ENCODE data around the gene ACTRT1. TPM values are rescaled to one million over a fixed set of nuclear protein-coding genes. Genes with fewer than 3 reads are reported as not detected.

ACTRT1 gene
- total RNA-seq, 4 donors from 2014 or later: not detected

DNA sequence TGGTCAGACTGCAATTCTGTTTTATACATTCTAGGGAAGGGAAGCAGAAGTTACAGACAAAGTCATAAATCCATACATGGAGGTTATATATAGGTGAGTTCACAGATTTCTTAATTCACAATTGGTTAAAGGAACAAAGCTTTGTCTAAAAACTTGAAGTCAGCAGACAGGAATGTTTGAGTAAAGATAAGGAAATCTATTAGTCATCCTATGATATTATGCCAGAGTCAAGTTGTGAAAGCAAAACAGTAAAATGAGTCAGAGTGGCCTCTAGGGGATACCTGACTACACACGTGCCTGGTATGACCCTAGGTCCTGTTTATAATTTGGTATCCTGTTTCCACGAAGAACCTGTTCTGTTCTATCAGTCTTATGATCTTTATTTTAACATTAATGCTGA, 31.5 kb downstream of the ACTRT1 start:
- no peak overlapping the region for H3K27ac ChIP-seq
- no peaks in the 10 kb centered on the region for H3K9me3 ChIP-seq
- no peak for TF ChIP-seq POLR2AphosphoS5 (IDR thresholded peaks at IDR 0.05)
- TF ChIP-seq POLR2A (IDR thresholded peaks at IDR 0.05): no peak
- no peak for TF ChIP-seq EP300 (IDR thresholded peaks at IDR 0.05)
- TF ChIP-seq, protein P1, sequence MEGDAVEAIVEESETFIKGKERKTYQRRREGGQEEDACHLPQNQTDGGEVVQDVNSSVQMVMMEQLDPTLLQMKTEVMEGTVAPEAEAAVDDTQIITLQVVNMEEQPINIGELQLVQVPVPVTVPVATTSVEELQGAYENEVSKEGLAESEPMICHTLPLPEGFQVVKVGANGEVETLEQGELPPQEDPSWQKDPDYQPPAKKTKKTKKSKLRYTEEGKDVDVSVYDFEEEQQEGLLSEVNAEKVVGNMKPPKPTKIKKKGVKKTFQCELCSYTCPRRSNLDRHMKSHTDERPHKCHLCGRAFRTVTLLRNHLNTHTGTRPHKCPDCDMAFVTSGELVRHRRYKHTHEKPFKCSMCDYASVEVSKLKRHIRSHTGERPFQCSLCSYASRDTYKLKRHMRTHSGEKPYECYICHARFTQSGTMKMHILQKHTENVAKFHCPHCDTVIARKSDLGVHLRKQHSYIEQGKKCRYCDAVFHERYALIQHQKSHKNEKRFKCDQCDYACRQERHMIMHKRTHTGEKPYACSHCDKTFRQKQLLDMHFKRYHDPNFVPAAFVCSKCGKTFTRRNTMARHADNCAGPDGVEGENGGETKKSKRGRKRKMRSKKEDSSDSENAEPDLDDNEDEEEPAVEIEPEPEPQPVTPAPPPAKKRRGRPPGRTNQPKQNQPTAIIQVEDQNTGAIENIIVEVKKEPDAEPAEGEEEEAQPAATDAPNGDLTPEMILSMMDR (IDR thresholded peaks at IDR 0.05): no peak
- no peaks in the 10 kb centered on the region for H3K36me3 ChIP-seq
- WGBS: 30% methylated on average over 2 of the region's 2 CpGs
- no peaks in the 10 kb centered on the region for H3K4me1 ChIP-seq
- no peak for DNase-seq (ENCODE audit: low spot score in 2 of 2)
- no peaks in the 10 kb centered on the region for H3K27me3 ChIP-seq
- no peak overlapping the region for H3K4me3 ChIP-seq

DNA sequence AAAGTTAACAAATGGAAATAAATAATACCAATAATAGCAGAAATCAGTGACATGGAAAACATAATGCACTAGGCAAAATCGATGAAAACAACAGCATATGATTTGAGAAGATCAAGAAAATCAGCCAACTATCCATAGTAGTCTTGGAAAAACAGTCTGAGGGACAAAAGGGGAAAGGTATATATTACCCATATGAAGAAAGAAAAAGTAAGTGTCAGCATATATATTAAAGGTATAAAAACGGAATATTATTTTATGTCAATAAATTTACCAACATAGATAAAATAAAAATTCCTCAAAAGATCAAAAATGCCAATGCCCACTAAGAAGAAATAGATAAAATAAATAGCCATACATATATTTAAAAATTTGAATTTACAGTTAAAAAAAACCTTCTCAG, 33.0 kb downstream of the ACTRT1 start:
- no peaks in the 10 kb centered on the region for H3K9me3 ChIP-seq
- 52% methylated on average over 2 of the region's 2 CpGs for WGBS
- no peak overlapping the region for H3K4me3 ChIP-seq
- TF ChIP-seq, protein P1 (IDR thresholded peaks at IDR 0.05): no peak
- H3K27me3 ChIP-seq: no peaks in the 10 kb centered on the region
- H3K36me3 ChIP-seq: no peaks in the 10 kb centered on the region
- no peak overlapping the region for H3K27ac ChIP-seq
- H3K4me1 ChIP-seq: no peaks in the 10 kb centered on the region
- no peak for DNase-seq (ENCODE audit: low spot score in 2 of 2)

DNA sequence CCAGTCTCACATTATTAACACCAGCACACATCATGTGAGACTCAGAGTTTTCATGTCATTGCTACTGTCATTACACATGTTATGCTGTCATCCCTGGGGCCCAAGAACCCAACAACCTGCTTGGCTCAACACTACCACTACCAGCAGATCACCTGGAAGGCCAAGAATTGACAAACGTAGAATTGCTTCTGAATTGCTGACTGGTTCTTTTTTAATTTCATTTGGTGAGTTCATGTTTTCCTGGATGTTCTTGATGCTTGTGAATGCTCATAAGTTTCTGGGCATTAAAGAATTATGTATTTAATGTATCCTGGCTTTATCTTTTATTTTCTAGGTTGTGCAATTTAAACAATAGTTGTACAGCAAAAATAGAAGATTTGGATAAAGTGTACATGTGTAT, 40.2 kb downstream of the ACTRT1 start:
- DNase-seq (ENCODE audit: low spot score in 2 of 2): no peak
- H3K4me1 ChIP-seq: no peaks in the 10 kb centered on the region
- WGBS: 67% methylated on average over 1 of the region's 1 CpG
- no peaks in the 10 kb centered on the region for H3K36me3 ChIP-seq
- no peak overlapping the region for H3K27ac ChIP-seq
- no peaks in the 10 kb centered on the region for H3K27me3 ChIP-seq
- no peak overlapping the region for H3K4me3 ChIP-seq
- no peak for TF ChIP-seq POLR2AphosphoS5 (IDR thresholded peaks at IDR 0.05)
- TF ChIP-seq, protein P1 (IDR thresholded peaks at IDR 0.05): no peak
- no peak for TF ChIP-seq EP300 (IDR thresholded peaks at IDR 0.05)
- no peaks in the 10 kb centered on the region for H3K9me3 ChIP-seq

DNA sequence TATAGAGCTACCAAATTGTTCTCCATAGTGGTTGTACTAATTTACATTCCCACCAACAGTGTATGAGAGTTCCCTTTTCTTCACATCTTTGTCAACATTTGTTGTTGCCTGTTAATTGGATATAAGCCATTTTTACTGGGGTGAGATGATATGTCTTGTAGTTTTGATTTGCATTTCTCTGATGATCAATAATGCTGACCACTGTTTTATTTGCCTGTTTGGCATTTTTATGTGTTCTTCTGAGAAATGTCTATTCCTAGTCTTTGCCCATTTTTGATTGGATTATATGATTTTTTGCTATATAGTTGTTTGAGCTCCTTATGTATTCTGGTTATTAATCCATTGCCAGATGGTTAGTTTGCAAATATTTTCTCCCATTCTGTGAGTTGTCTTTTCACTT, 44.3 kb downstream of the ACTRT1 start:
- no peak for TF ChIP-seq POLR2AphosphoS5 (IDR thresholded peaks at IDR 0.05)
- TF ChIP-seq, protein P1 (IDR thresholded peaks at IDR 0.05): no peak
- TF ChIP-seq POLR2A (IDR thresholded peaks at IDR 0.05): no peak
- H3K4me3 ChIP-seq: no peak overlapping the region
- no peaks in the 10 kb centered on the region for H3K4me1 ChIP-seq
- no peak for DNase-seq (ENCODE audit: low spot score in 2 of 2)
- no peaks in the 10 kb centered on the region for H3K9me3 ChIP-seq
- H3K27ac ChIP-seq: no peak overlapping the region
- no peaks in the 10 kb centered on the region for H3K27me3 ChIP-seq
- H3K36me3 ChIP-seq: no peaks in the 10 kb centered on the region

Data from suprapubic skin (tissue), 4 donors.